ENCODE results near the gene CRB3.

DNA sequence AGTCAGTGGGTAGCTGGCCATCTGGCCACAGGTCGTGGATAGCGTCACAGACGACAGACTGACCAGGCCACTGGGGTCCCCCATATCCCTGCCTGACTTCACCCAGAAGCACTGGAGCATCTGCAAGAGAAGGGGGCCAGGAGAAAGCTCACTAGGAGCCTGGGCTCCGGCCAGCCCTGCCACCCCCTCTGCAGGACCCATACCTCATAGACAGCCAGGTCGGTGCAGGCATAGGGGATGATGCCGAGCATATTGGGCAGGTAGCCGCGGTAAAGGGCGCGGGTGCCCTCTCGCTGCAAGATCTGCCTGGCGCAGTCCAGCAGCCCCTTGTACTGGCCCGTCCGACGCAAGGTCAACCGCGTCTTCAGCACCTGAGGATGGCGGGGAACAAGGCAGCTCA is 36.9 kb upstream of the CRB3 start:
- TF ChIP-seq, protein P1, sequence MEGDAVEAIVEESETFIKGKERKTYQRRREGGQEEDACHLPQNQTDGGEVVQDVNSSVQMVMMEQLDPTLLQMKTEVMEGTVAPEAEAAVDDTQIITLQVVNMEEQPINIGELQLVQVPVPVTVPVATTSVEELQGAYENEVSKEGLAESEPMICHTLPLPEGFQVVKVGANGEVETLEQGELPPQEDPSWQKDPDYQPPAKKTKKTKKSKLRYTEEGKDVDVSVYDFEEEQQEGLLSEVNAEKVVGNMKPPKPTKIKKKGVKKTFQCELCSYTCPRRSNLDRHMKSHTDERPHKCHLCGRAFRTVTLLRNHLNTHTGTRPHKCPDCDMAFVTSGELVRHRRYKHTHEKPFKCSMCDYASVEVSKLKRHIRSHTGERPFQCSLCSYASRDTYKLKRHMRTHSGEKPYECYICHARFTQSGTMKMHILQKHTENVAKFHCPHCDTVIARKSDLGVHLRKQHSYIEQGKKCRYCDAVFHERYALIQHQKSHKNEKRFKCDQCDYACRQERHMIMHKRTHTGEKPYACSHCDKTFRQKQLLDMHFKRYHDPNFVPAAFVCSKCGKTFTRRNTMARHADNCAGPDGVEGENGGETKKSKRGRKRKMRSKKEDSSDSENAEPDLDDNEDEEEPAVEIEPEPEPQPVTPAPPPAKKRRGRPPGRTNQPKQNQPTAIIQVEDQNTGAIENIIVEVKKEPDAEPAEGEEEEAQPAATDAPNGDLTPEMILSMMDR (IDR thresholded peaks at IDR 0.05 in 4 of 5, conservative IDR thresholded peaks at IDR 0.05 in 1 of 5), result no peak
- TF ChIP-seq POLR2A (IDR thresholded peaks at IDR 0.05), result no peak
